CD8-positive, alpha-beta memory T cell (primary cell): Measurements from ENCODE around the gene CIT. TPM values are rescaled to one million over a fixed set of nuclear protein-coding genes. Genes with fewer than 3 reads are reported as not detected.

Experiments used
- CTCF ChIA-PET: fragments of 350-600 bp; sonication (Branson Sonifier 250); formaldehyde crosslinking; loops from one replicate; lab custom pipeline; 2021; ENCODE audit warnings: antibody characterized with exemption; lab: Charles Lee
- POLR2A ChIA-PET: fragments of 350-600 bp; sonication (Branson Sonifier 250); formaldehyde crosslinking; loops from one replicate; lab custom pipeline; 2021; ENCODE audit warnings: antibody characterized with exemption; lab: Charles Lee
- DNase-seq, 5 donors: peaks; one replicate each; pipeline versions ENCODE4 v3.0.0 to v3.0.0-alpha.2; 2020 to 2022; ENCODE audit warnings: mixed read lengths in 1 of 5
- H3K27ac ChIP-seq: one replicate; pipeline ENCODE4 v1.7.0; 2013; ENCODE audit warnings: low read depth, mild to moderate bottlenecking, low read length, moderate library complexity
- H3K27me3 ChIP-seq: 2 replicates; pipeline ENCODE4 v1.7.0; 2013; ENCODE audit warnings: low read length, mild to moderate bottlenecking; ENCODE audit not compliant: insufficient read depth, poor library complexity, severe bottlenecking
- H3K36me3 ChIP-seq: 2 replicates; pipeline ENCODE4 v1.7.0; 2013; ENCODE audit warnings: mild to moderate bottlenecking, low read length, moderate library complexity; ENCODE audit not compliant: insufficient read depth
- H3K4me1 ChIP-seq: 2 replicates; pipeline ENCODE4 v1.7.0; 2013; ENCODE audit warnings: mild to moderate bottlenecking, low read length, moderate library complexity; ENCODE audit not compliant: insufficient read depth
- H3K4me3 ChIP-seq: 2 replicates; pipeline ENCODE4 v1.7.0; 2013; ENCODE audit warnings: mild to moderate bottlenecking, low read length
- H3K9me3 ChIP-seq: 2 replicates; pipeline ENCODE4 v1.7.0; 2013; ENCODE audit warnings: mild to moderate bottlenecking, low read length
- H3K27ac Mint-ChIP-seq, 8 donors: one replicate each; pipeline ENCODE4 v1.8.0; 2020 to 2021; ENCODE audit warnings: mixed read lengths in 8 of 8, mild to moderate bottlenecking in 6 of 8, inconsistent platforms in 3 of 8, moderate library complexity in 3 of 8
- H3K27me3 Mint-ChIP-seq, 2 donors: one replicate each; pipeline ENCODE4 v1.8.0; 2020 to 2021; ENCODE audit warnings: mixed read lengths in 2 of 2, mild to moderate bottlenecking in 1 of 2, moderate library complexity in 1 of 2
- H3K36me3 Mint-ChIP-seq, 3 donors: one replicate each; pipeline ENCODE4 v1.8.0; 2020 to 2021; ENCODE audit warnings: mixed read lengths in 3 of 3, inconsistent platforms in 1 of 3, mild to moderate bottlenecking in 1 of 3
- H3K4me1 Mint-ChIP-seq, 3 donors: one replicate each; pipeline ENCODE4 v1.8.0; 2020 to 2021; ENCODE audit warnings: mixed read lengths in 3 of 3, inconsistent platforms in 1 of 3, mild to moderate bottlenecking in 1 of 3
- H3K4me3 Mint-ChIP-seq, 7 donors: one replicate each; pipeline ENCODE4 v1.8.0; 2020 to 2021; ENCODE audit warnings: mixed read lengths in 7 of 7, mild to moderate bottlenecking in 6 of 7, moderate library complexity in 4 of 7, inconsistent platforms in 2 of 7
- H3K9me3 Mint-ChIP-seq, 5 donors: one replicate each; pipeline ENCODE4 v1.8.0; 2020 to 2022; ENCODE audit warnings: mixed read lengths in 5 of 5, mild to moderate bottlenecking in 3 of 5, moderate library complexity in 2 of 5, inconsistent platforms in 1 of 5
- polyA plus RNA-seq: library from polyadenylated mRNA; unstranded; fragments of 300-500 nt; fragmentation: Illumina TruSeq; gene quantifications from one replicate; pipeline ENCODE4 v1.2.3, GENCODE V29; 2021
- total RNA-seq, 2 experiments: library from RNA; stranded (reverse); gene quantifications; one replicate each; pipeline ENCODE4 v1.2.3, GENCODE V29; 2021

The CIT gene
- total and polyA plus RNA-seq, 3 experiments from 2014 or later, result 0.61 to 19.3 (median 17.6) TPM

GRCh38 chr12:119746169-119746568 is 131.0 kb downstream of the CIT start:
- no peaks in the 10 kb centered on the region for H3K27me3 Mint-ChIP-seq
- Histone ChIP-seq H3K4me3 (no peak overlapping the region), H3K36me3 (no peaks in the 10 kb centered on the region), H3K27ac (no peak overlapping the region), H3K4me1 (no peaks in the 10 kb centered on the region), H3K27me3 (no peaks in the 10 kb centered on the region), H3K9me3 (peaks cover 3% of the 10 kb centered on the region)
- H3K36me3 Mint-ChIP-seq, result peaks cover 9 to 28% (median 12%) of the 10 kb centered on the region in 3 donors
- H3K4me3 Mint-ChIP-seq, result no peak overlapping the region
- CTCF ChIA-PET, result no interaction called here
- peaks cover 18 to 24% (median 23%) of the 10 kb centered on the region in 5 donors for H3K9me3 Mint-ChIP-seq
- H3K27ac Mint-ChIP-seq, result no peak overlapping the region
- no peak for DNase-seq
- POLR2A ChIA-PET, result no interaction called here
- H3K4me1 Mint-ChIP-seq, result no peaks in the 10 kb centered on the region

DNA sequence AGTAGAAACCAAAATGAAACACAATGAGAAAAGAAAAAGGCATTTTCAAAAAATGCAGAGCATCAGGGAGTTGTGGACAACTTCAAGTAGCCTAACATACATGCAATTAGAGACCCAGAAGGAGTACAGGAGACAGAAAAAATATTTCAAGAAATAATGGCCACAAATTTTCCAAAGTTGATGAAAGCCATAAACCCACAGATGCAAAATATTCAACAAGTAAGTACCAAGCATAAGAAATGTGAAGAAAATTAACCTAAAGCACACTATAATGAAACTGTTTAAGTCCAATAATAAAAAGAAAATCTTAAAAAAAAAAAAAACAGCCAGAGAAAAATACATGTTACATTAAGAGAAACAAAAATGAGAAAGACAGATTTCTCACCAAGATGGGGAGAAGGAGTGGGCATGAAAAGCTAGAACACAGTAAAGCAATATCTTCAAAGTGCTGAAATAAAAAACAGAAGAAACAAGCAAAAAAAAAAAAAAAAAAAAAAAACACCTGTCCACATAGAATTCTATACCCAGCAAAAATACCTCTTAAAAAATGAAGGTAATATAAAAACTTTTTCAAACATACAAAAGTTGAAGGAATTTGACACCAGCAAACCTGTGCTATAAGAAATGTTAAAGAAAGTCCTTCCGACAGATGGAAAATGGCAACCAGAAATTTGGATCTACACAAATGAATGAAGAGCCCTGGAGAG is 132.1 kb downstream of the CIT start:
- DNase-seq, result no peak
- Histone ChIP-seq H3K36me3 (no peaks in the 10 kb centered on the region), H3K27me3 (no peaks in the 10 kb centered on the region), H3K4me3 (no peak overlapping the region), H3K9me3 (peaks cover 3% of the 10 kb centered on the region), H3K27ac (no peak overlapping the region), H3K4me1 (no peaks in the 10 kb centered on the region)
- Mint-ChIP-seq H3K27me3 (no peaks in the 10 kb centered on the region), H3K4me3 (no peak overlapping the region), H3K36me3 (peaks cover 12 to 28% (median 13%) of the 10 kb centered on the region in 3 donors), H3K4me1 (no peaks in the 10 kb centered on the region), H3K9me3 (peaks cover 18 to 24% (median 23%) of the 10 kb centered on the region in 5 donors), H3K27ac (no peak overlapping the region)
- ChIA-PET CTCF (no interaction called here), POLR2A (no interaction called here)

- Mint-ChIP-seq H3K9me3 (peaks cover 18 to 24% (median 23%) of the 10 kb centered on the region in 5 donors), H3K27me3 (no peaks in the 10 kb centered on the region), H3K27ac (no peak overlapping the region), H3K4me3 (no peak overlapping the region), H3K36me3 (peaks cover 12 to 28% (median 13%) of the 10 kb centered on the region in 3 donors), H3K4me1 (no peaks in the 10 kb centered on the region)
- H3K36me3 ChIP-seq, result no peaks in the 10 kb centered on the region
- ChIA-PET CTCF (no interaction called here), POLR2A (no interaction called here)
- DNase-seq, result no peak
- no peak overlapping the region for H3K27ac ChIP-seq
- H3K4me1 ChIP-seq, result no peaks in the 10 kb centered on the region
- peaks cover 3% of the 10 kb centered on the region for H3K9me3 ChIP-seq
- H3K4me3 ChIP-seq, result no peak overlapping the region
- H3K27me3 ChIP-seq, result no peaks in the 10 kb centered on the region
Observed at GRCh38 chr12:119742700-119743099, 134.4 kb downstream of the CIT start.

DNA sequence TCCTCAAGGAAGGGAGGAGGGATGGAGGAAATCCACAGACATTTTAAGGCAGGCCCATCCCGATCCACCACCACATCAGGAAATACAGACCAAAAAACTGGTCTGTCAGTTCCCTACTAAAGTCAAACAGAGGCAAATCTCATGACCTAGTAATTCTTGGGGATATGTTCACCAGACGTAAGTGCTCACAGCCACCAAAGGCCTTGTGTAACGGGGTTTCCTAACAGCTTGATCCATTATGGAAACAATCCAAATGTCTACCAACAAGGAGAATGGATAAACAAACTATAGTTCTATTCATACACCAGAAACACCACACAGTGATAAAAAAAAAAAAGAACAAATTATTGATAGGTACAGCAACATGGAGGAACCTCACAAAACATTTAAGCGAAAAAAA is 136.3 kb downstream of the CIT start:
- peaks cover 16 to 24% (median 21%) of the 10 kb centered on the region in 5 donors for H3K9me3 Mint-ChIP-seq
- H3K9me3 ChIP-seq, result peaks cover 3% of the 10 kb centered on the region
- no peaks in the 10 kb centered on the region for H3K4me1 ChIP-seq
- no peaks in the 10 kb centered on the region for H3K36me3 ChIP-seq
- DNase-seq, result no peak
- no peaks in the 10 kb centered on the region for H3K27me3 Mint-ChIP-seq
- POLR2A ChIA-PET, result no interaction called here
- no peak overlapping the region for H3K27ac ChIP-seq
- H3K27ac Mint-ChIP-seq, result peak overlapping the region in 1 of 8 donors; percentile 4
- CTCF ChIA-PET, result no interaction called here
- no peak overlapping the region for H3K4me3 ChIP-seq
- no peaks in the 10 kb centered on the region for H3K27me3 ChIP-seq
- H3K4me3 Mint-ChIP-seq, result no peak overlapping the region
- no peaks in the 10 kb centered on the region for H3K4me1 Mint-ChIP-seq
- H3K36me3 Mint-ChIP-seq, result peaks cover 12 to 25% (median 13%) of the 10 kb centered on the region in 3 donors

DNA sequence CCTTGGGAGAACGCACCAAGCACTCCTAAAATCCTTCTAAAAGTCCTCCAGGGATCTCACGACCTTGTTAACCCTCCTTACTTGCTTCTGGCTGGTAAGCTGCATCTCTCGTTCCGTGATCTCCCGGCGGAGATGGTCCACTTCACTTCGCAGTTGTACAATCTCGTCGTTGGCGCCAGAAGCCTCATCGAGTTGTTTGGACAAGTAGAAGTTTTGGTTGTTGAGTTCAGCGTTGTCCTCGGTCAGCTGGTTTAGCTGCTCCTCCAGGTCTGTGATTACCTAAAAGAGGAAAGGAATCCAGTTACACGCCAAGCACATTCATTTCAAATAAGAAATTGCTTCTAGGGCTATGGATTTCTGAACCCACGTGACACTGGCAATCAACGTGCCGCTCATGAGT is 142.0 kb downstream of the CIT start:
- no peak for DNase-seq
- H3K27me3 ChIP-seq, result no peaks in the 10 kb centered on the region
- no peaks in the 10 kb centered on the region for H3K4me1 ChIP-seq
- no peak overlapping the region for H3K4me3 Mint-ChIP-seq
- no peaks in the 10 kb centered on the region for H3K27me3 Mint-ChIP-seq
- H3K9me3 Mint-ChIP-seq, result no peaks in the 10 kb centered on the region
- no peak overlapping the region for H3K27ac Mint-ChIP-seq
- CTCF ChIA-PET, result no interaction called here
- H3K9me3 ChIP-seq, result no peaks in the 10 kb centered on the region
- no peak overlapping the region for H3K27ac ChIP-seq
- POLR2A ChIA-PET, result no interaction called here
- H3K36me3 ChIP-seq, result no peaks in the 10 kb centered on the region
- H3K4me3 ChIP-seq, result no peak overlapping the region
- H3K36me3 Mint-ChIP-seq, result peaks cover 0 to 2% (median 0%) of the 10 kb centered on the region in 3 donors
- no peaks in the 10 kb centered on the region for H3K4me1 Mint-ChIP-seq

DNA sequence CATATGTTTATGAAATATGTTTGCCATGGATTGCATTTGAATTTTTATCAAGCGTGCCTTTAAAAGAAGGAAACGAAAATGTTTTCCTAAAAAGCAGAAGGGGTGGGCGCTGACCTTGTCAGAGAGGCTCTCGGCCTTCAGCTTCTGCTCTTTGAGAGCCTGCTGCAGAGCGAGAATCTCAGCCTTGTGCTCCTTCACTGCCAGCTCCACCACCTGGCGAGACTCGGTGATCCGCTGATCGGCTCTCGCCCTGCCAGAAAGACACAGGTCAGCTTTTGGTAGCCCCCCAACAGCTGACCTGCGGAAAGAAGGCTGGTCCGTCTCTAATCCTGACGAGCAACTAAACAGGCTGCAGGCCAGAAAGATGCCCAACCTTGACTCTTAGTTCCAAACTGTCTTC is 146.7 kb downstream of the CIT start:
- Histone ChIP-seq H3K9me3 (no peaks in the 10 kb centered on the region), H3K27ac (no peak overlapping the region), H3K36me3 (no peaks in the 10 kb centered on the region), H3K4me3 (no peak overlapping the region), H3K27me3 (no peaks in the 10 kb centered on the region), H3K4me1 (no peaks in the 10 kb centered on the region)
- ChIA-PET CTCF (no interaction called here), POLR2A (no interaction called here)
- DNase-seq, result no peak
- H3K36me3 Mint-ChIP-seq, result peaks cover 0 to 4% (median 0%) of the 10 kb centered on the region in 3 donors
- no peaks in the 10 kb centered on the region for H3K9me3 Mint-ChIP-seq
- H3K4me3 Mint-ChIP-seq, result no peak overlapping the region
- no peak overlapping the region for H3K27ac Mint-ChIP-seq
- peaks cover 0 to 2% of the 10 kb centered on the region in 2 donors for H3K27me3 Mint-ChIP-seq
- H3K4me1 Mint-ChIP-seq, result no peaks in the 10 kb centered on the region

DNA sequence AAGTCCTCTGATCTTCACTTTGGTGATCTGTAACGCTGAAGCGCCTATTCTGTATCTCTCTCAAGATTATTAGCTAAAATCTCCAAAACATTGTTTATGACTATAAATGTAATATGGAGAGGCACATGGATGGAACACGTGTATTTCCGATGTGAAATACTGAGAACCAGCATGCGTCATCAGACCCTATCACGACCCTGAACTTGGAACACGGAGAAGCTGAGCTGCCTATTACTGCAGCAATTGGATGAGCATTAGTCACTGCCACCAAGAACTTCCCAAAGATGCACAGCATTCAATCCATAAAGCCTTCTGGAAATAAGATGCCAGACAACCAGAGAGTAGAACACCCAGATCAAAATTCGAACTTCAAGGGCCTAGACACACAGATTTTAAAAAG is 147.2 kb downstream of the CIT start:
- Mint-ChIP-seq H3K4me3 (no peak overlapping the region), H3K36me3 (peaks cover 0 to 4% (median 0%) of the 10 kb centered on the region in 3 donors), H3K27me3 (peaks cover 0 to 2% of the 10 kb centered on the region in 2 donors), H3K27ac (no peak overlapping the region), H3K9me3 (no peaks in the 10 kb centered on the region), H3K4me1 (no peaks in the 10 kb centered on the region)
- DNase-seq, result no peak
- no peaks in the 10 kb centered on the region for H3K27me3 ChIP-seq
- no peaks in the 10 kb centered on the region for H3K36me3 ChIP-seq
- no peaks in the 10 kb centered on the region for H3K9me3 ChIP-seq
- H3K4me3 ChIP-seq, result no peak overlapping the region
- POLR2A ChIA-PET, result no interaction called here
- CTCF ChIA-PET, result no interaction called here
- H3K27ac ChIP-seq, result no peak overlapping the region
- H3K4me1 ChIP-seq, result no peaks in the 10 kb centered on the region

DNA sequence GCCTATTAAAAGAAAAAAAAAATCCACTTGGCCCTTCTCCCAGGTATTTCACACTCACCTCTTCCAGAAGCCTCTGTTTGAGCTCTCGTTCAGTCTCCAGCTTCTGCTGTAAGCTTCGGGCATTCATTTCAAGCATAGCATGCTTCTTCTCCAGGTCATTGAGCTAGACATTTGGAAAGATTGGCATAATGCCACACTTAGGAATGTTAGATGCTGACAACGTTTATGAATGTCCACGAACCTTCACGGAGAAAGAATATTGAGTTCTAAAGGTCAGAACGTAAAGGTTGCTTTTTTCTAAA is 148.7 kb downstream of the CIT start:
- H3K36me3 Mint-ChIP-seq, result peaks cover 0 to 4% (median 0%) of the 10 kb centered on the region in 3 donors
- H3K27me3 ChIP-seq, result no peaks in the 10 kb centered on the region
- no peaks in the 10 kb centered on the region for H3K9me3 ChIP-seq
- no peak overlapping the region for H3K27ac Mint-ChIP-seq
- no peaks in the 10 kb centered on the region for H3K4me1 Mint-ChIP-seq
- peaks cover 0 to 2% of the 10 kb centered on the region in 2 donors for H3K27me3 Mint-ChIP-seq
- no peak overlapping the region for H3K4me3 Mint-ChIP-seq
- no peaks in the 10 kb centered on the region for H3K4me1 ChIP-seq
- ChIA-PET CTCF (no interaction called here), POLR2A (no interaction called here)
- no peaks in the 10 kb centered on the region for H3K36me3 ChIP-seq
- H3K9me3 Mint-ChIP-seq, result no peaks in the 10 kb centered on the region
- H3K4me3 ChIP-seq, result no peak overlapping the region
- no peak for DNase-seq
- H3K27ac ChIP-seq, result no peak overlapping the region
